ENCODE measurements around the gene TLL2. TPM values are rescaled to one million over a fixed set of nuclear protein-coding genes. Genes with fewer than 3 reads are reported as not detected.

TLL2 gene
- total and polyA plus RNA-seq, 2 donors (not counting 3 experiments of a cell fraction or from before 2014, with no cell fraction given): 0.03 to 0.20 TPM

GRCh38 chr10:96462606-96463151 is 51.0 kb downstream of the TLL2 start:
- Histone ChIP-seq H4K20me1 (replicated peaks; ENCODE audit: control insufficient read depth, extremely low read depth, insufficient read depth, low read length) (no peaks in the 10 kb centered on the region), H3K27me3 (ENCODE audit: control insufficient read depth in 2 of 2, insufficient read depth in 2 of 2, low read length in 2 of 2) (peaks cover 0 to 2% of the 10 kb centered on the region in 2 experiments), H3K79me2 (ENCODE audit: control insufficient read depth, insufficient read depth, low read length) (no peaks in the 10 kb centered on the region), H3K9me1 (replicated peaks; ENCODE audit: control insufficient read depth, extremely low read depth, insufficient read depth, low read length) (no peaks in the 10 kb centered on the region), H3K36me3 (ENCODE audit: control insufficient read depth in 2 of 2, extremely low read depth in 1 of 2, insufficient read depth in 2 of 2, low read length in 2 of 2) (no peaks in the 10 kb centered on the region), H3K4me3 (replicated peaks in 1 of 3; ENCODE audit: insufficient read depth in 1 of 3, low read depth in 1 of 3, low read length in 3 of 3) (no peak overlapping the region), H3K4me2 (ENCODE audit: insufficient read depth, low read length) (no peak overlapping the region), H2AFZ (ENCODE audit: low read depth, low read length) (no peak overlapping the region), H3K9ac (replicated peaks; ENCODE audit: extremely low read depth, insufficient read depth, low read length) (no peak overlapping the region), H3K9me3 (replicated peaks; ENCODE audit: control insufficient read depth, insufficient read depth, low read length) (no peaks in the 10 kb centered on the region), H3K27ac (ENCODE audit: insufficient read depth, low read depth, low read length) (no peak overlapping the region), H3K4me1 (ENCODE audit: control insufficient read depth, extremely low read depth, insufficient read depth, low read length) (no peaks in the 10 kb centered on the region)
- dilution Hi-C loops (cut with MboI; ENCODE audit: extremely low pct_ligation_motif_present, low sequenced_read_pairs) (no loop called here), intact Hi-C loops (cut with micrococcal nuclease) (no loop called here)
- BruUV-seq (replicated peaks): no TSS peak
- POLR2A ChIA-PET: no interaction called here
- DNase-seq (ENCODE audit: low read depth, low spot score): no peak
- FAIRE-seq: no peak
- TF ChIP-seq MAX (IDR thresholded peaks at IDR 0.05; ENCODE audit: insufficient read depth, insufficient read length) (no peak), POLR2AphosphoS5 (IDR thresholded peaks at IDR 0.05; ENCODE audit: insufficient read depth, low read depth, low read length) (no peak), JUN (IDR thresholded peaks at IDR 0.05; ENCODE audit: borderline replicate concordance, insufficient read depth, insufficient read length, low read depth) (no peak), FOS (IDR thresholded peaks at IDR 0.05; ENCODE audit: borderline replicate concordance, insufficient read depth, low read length) (no peak)
- CTCF ChIA-PET: no interaction called here

DNA sequence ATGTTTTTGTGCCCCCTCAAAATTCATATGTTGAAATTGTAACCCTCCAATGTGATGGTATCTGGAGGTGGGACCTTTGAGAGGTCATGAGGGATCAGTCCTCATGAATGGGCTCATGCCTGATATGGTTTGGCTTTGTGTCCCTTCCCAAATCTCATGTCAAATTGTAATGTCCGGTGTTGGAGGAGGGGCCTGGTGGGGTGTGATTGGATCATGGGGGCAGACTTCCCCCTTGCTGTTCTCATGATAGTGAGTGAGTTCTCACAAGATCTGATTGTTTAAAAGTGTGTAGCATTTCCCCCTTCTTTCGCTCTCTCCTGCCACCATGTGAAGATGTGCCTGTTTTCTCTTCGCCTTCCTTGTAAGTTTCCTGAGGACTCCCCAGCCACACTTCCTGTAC is 53.4 kb downstream of the TLL2 start:
- Histone ChIP-seq H3K4me1 (ENCODE audit: control insufficient read depth, extremely low read depth, insufficient read depth, low read length) (no peaks in the 10 kb centered on the region), H3K9me3 (replicated peaks; ENCODE audit: control insufficient read depth, insufficient read depth, low read length) (no peaks in the 10 kb centered on the region), H3K79me2 (ENCODE audit: control insufficient read depth, insufficient read depth, low read length) (no peaks in the 10 kb centered on the region), H3K9me1 (replicated peaks; ENCODE audit: control insufficient read depth, extremely low read depth, insufficient read depth, low read length) (no peaks in the 10 kb centered on the region), H4K20me1 (replicated peaks; ENCODE audit: control insufficient read depth, extremely low read depth, insufficient read depth, low read length) (no peaks in the 10 kb centered on the region), H3K27ac (ENCODE audit: insufficient read depth, low read depth, low read length) (no peak overlapping the region), H2AFZ (ENCODE audit: low read depth, low read length) (no peak overlapping the region), H3K4me2 (ENCODE audit: insufficient read depth, low read length) (no peak overlapping the region), H3K36me3 (ENCODE audit: control insufficient read depth in 2 of 2, extremely low read depth in 1 of 2, insufficient read depth in 2 of 2, low read length in 2 of 2) (no peaks in the 10 kb centered on the region), H3K4me3 (replicated peaks in 1 of 3; ENCODE audit: insufficient read depth in 1 of 3, low read depth in 1 of 3, low read length in 3 of 3) (no peak overlapping the region), H3K9ac (replicated peaks; ENCODE audit: extremely low read depth, insufficient read depth, low read length) (no peak overlapping the region), H3K27me3 (ENCODE audit: control insufficient read depth in 2 of 2, insufficient read depth in 2 of 2, low read length in 2 of 2) (no peaks in the 10 kb centered on the region)
- intact Hi-C loops (cut with micrococcal nuclease): no loop called here
- CTCF ChIA-PET: no interaction called here
- DNase-seq (ENCODE audit: low read depth, low spot score) (no peak), FAIRE-seq (no peak)
- POLR2A ChIA-PET: no interaction called here
- TF ChIP-seq FOS (IDR thresholded peaks at IDR 0.05; ENCODE audit: borderline replicate concordance, insufficient read depth, low read length) (no peak), CTCF (IDR thresholded peaks at IDR 0.05; ENCODE audit: extremely low read depth in 1 of 2, insufficient read depth in 1 of 2, low read depth in 1 of 2, low read length in 2 of 2) (no peak), MAX (IDR thresholded peaks at IDR 0.05; ENCODE audit: insufficient read depth, insufficient read length) (no peak), JUN (IDR thresholded peaks at IDR 0.05; ENCODE audit: borderline replicate concordance, insufficient read depth, insufficient read length, low read depth) (no peak), MYC (IDR thresholded peaks at IDR 0.05; ENCODE audit: low read depth, low read length) (no peak), POLR2A (IDR thresholded peaks at IDR 0.05; ENCODE audit: low read depth, low read length) (no peak), POLR2AphosphoS5 (IDR thresholded peaks at IDR 0.05; ENCODE audit: insufficient read depth, low read depth, low read length) (no peak), GATA2 (IDR thresholded peaks at IDR 0.05; ENCODE audit: insufficient read depth, insufficient read length, low read depth, low read length) (no peak), EZH2 (IDR thresholded peaks at IDR 0.05; ENCODE audit: borderline replicate concordance, low read depth, low read length, severe bottlenecking) (no peak)
- no TSS peak for BruUV-seq (replicated peaks)
- dilution Hi-C loops (cut with MboI; ENCODE audit: extremely low pct_ligation_motif_present, low sequenced_read_pairs): no loop called here
